Transverse colon (tissue), 4 donors: ENCODE data around the gene JDP2. TPM values are rescaled to one million over a fixed set of nuclear protein-coding genes. Genes with fewer than 3 reads are reported as not detected.

Experiments
- DNase-seq: peaks from one replicate; pipeline ENCODE4 v3.0.0-alpha.2; 2019
- H3K27ac ChIP-seq, 4 donors: fragments of 200-600 bp; sonication (generic); 2 replicates each; pipeline ENCODE4 v1.5.1; 2016 to 2018; ENCODE audit warnings: inconsistent platforms in 4 of 4
- H3K27me3 ChIP-seq: fragments of 200-600 bp; sonication (generic); 2 replicates; pipeline ENCODE4 v1.5.1; 2017; ENCODE audit warnings: inconsistent platforms
- H3K36me3 ChIP-seq, 4 donors: fragments of 200-600 bp; sonication (generic); 2 replicates each; pipeline ENCODE4 v1.5.1; 2017 to 2019; ENCODE audit warnings: inconsistent platforms in 4 of 4
- H3K4me1 ChIP-seq, 4 donors: fragments of 200-600 bp; sonication (generic); 2 replicates each; pipeline ENCODE4 v1.5.1; 2017 to 2020; ENCODE audit warnings: inconsistent platforms in 4 of 4
- H3K4me3 ChIP-seq, 4 donors: fragments of 200-600 bp; sonication (generic); 1 replicate in 1 of 4; 2 replicates in 3 of 4; pipeline versions ENCODE4 v1.5.1 to v1.6.1; 2017 to 2019; ENCODE audit warnings: inconsistent platforms in 4 of 4
- H3K9me3 ChIP-seq, 2 donors: fragments of 200-600 bp; sonication (generic); 2 replicates each; pipeline ENCODE4 v1.5.1; 2017 to 2019; ENCODE audit warnings: inconsistent platforms in 2 of 2
- CTCF ChIP-seq, 5 experiments: fragments of 200-600 bp in 3 of 5; fragments of 450-650 bp in 2 of 5; sonication (generic) in 3 of 5; IDR thresholded peaks; 1 replicate in 2 of 5; 2 replicates in 3 of 5; pipeline ENCODE4 v1.5.1; 2016 to 2017; ENCODE audit warnings: antibody characterized with exemption in 5 of 5, inconsistent platforms in 3 of 5, mild to moderate bottlenecking in 2 of 5, moderate library complexity in 1 of 5
- EP300 ChIP-seq: sonication (generic); formaldehyde crosslinking; IDR thresholded peaks from one replicate; pipeline ENCODE4 v1.6.1; 2017; ENCODE audit warnings: antibody characterized with exemption, low read depth
- POLR2A ChIP-seq: fragments of 450-650 bp; IDR thresholded peaks from one replicate; pipeline ENCODE4 v1.6.1; 2016; ENCODE audit warnings: antibody characterized with exemption, mild to moderate bottlenecking, moderate library complexity
- POLR2AphosphoS5 ChIP-seq, 3 donors: sonication (generic); formaldehyde crosslinking; IDR thresholded peaks; one replicate each; pipeline ENCODE4 v1.6.1; 2016; ENCODE audit warnings: antibody characterized with exemption in 3 of 3
- WGBS, 2 donors: methylation state at CpG; one replicate each; pipeline ENCODE4 v1.1.5; 2018; ENCODE audit warnings: low coverage in 1 of 2; 5-methylcytosine and 5-hydroxymethylcytosine counted together
- in situ Hi-C, 4 donors: fragments of 200-750 bp; cut with MboI; loops; one replicate each; pipeline versions ENCODE4 v1.15.0 to v1.15.1; 2017; ENCODE audit warnings: low sequenced_read_pairs in 3 of 4, low pct_ligation_motif_present in 1 of 4, low pct_unique_long_range_greater_than_20kb in 1 of 4
- intact Hi-C: fragments of 100-400 bp; cut with DNase I; formaldehyde crosslinking; loops from one replicate; pipeline ENCODE4 v1.15.1; 2023; ENCODE audit warnings: low total_unique reads
- total RNA-seq, 4 donors: library from RNA; depleted of rRNA; stranded (reverse); fragments of >200 nt; gene quantifications; one replicate each; pipeline ENCODE4 v1.1.0, GENCODE V29; 2016

Gene JDP2
- total RNA-seq, 4 donors from 2014 or later = 49.2 to 108 (median 57.8) TPM

- no peaks in the 10 kb centered on the region for H3K4me1 ChIP-seq
- no peak for TF ChIP-seq CTCF (IDR thresholded peaks at IDR 0.05)
- H3K27ac ChIP-seq = no peak overlapping the region
- no peaks in the 10 kb centered on the region for H3K27me3 ChIP-seq
- H3K36me3 ChIP-seq = no peaks in the 10 kb centered on the region
- H3K9me3 ChIP-seq = no peaks in the 10 kb centered on the region
- WGBS, 2 donors = 44 to 59% methylated on average over 4 to 6 of the region's 6 CpGs
- no peak for DNase-seq
- in situ Hi-C loops (loop anchor here in 1 of 4 donors (25.0 kb wide), 1 partner anchor 99 kb away; no protein-coding TSS in a partner anchor), intact Hi-C loops (no loop called here)
- no peak overlapping the region for H3K4me3 ChIP-seq
Measured at GRCh38 chr14:75411214-75411540, 16.6 kb upstream of the JDP2 start.

GRCh38 chr14:75413013-75413412, 14.8 kb upstream of the JDP2 start:
- intact Hi-C loops (no loop called here), in situ Hi-C loops (loop anchor here in 1 of 4 donors (25.0 kb wide), 1 partner anchor 101 kb away; no protein-coding TSS in a partner anchor)
- Histone ChIP-seq H3K27me3 (no peaks in the 10 kb centered on the region), H3K27ac (no peak overlapping the region), H3K4me1 (peaks cover 0 to 7% (median 2%) of the 10 kb centered on the region in 4 donors), H3K4me3 (no peak overlapping the region), H3K36me3 (no peaks in the 10 kb centered on the region), H3K9me3 (no peaks in the 10 kb centered on the region)
- DNase-seq = no peak
- TF ChIP-seq POLR2A (no peak), EP300 (no peak), CTCF (IDR thresholded peaks at IDR 0.05) (no peak), POLR2AphosphoS5 (IDR thresholded peaks at IDR 0.05) (no peak)
- 10 to 44% methylated on average over 2 of the region's 2 CpGs for WGBS, 2 donors

- H3K27me3 ChIP-seq = no peaks in the 10 kb centered on the region
- peak overlapping the region in 3 of 4 donors; percentile 25 to 40 (median 33) for H3K27ac ChIP-seq
- no peaks in the 10 kb centered on the region for H3K9me3 ChIP-seq
- H3K4me3 ChIP-seq = no peak overlapping the region
- H3K4me1 ChIP-seq = peaks cover 0 to 24% (median 12%) of the 10 kb centered on the region in 4 donors
- no peak for DNase-seq
- in situ Hi-C loops = loop anchor here in 1 of 4 donors (25.0 kb wide), 1 partner anchor 105 kb away; no protein-coding TSS in a partner anchor
- WGBS, 2 donors = 67% methylated on average over 1 of the region's 1 CpG; no CpG with 5 or more reads in 1 of the 2 donors
- H3K36me3 ChIP-seq = no peaks in the 10 kb centered on the region
- intact Hi-C loops = no loop called here
- TF ChIP-seq POLR2AphosphoS5 (IDR thresholded peaks at IDR 0.05) (no peak), EP300 (no peak), POLR2A (no peak), CTCF (IDR thresholded peaks at IDR 0.05) (no peak)
Measured at GRCh38 chr14:75417674-75418073, 10.1 kb upstream of the JDP2 start.

- WGBS, 2 donors = 39 to 43% methylated on average over 13 to 16 of the region's 16 CpGs
- intact Hi-C loops = no loop called here
- H3K4me3 ChIP-seq = peak overlapping the region in 3 of 4 donors; percentile 29 to 44 (median 37)
- TF ChIP-seq CTCF (IDR thresholded peaks at IDR 0.05) = no peak
- no peak for TF ChIP-seq EP300
- no peak for TF ChIP-seq POLR2AphosphoS5 (IDR thresholded peaks at IDR 0.05)
- TF ChIP-seq POLR2A = no peak
- H3K4me1 ChIP-seq = peaks cover 0 to 24% (median 12%) of the 10 kb centered on the region in 4 donors
- DNase-seq = peak; percentile 84
- no peaks in the 10 kb centered on the region for H3K27me3 ChIP-seq
- H3K27ac ChIP-seq = peak overlapping the region; percentile 57 to 83 (median 71)
- no peaks in the 10 kb centered on the region for H3K9me3 ChIP-seq
- no peaks in the 10 kb centered on the region for H3K36me3 ChIP-seq
- in situ Hi-C loops = loop anchor here in 1 of 4 donors (25.0 kb wide), 1 partner anchor 107 kb away; no protein-coding TSS in a partner anchor
Measured at GRCh38 chr14:75418850-75419768, 8.7 kb upstream of the JDP2 start.
